HG03175 (cell line): ENCODE data around the gene UBE2L5.

Experiments used
- ATAC-seq: cut with Tn5 transposase; IDR thresholded peaks from one replicate; pipeline ENCODE4 v1.9.1; 2021; ENCODE audit warnings: mild to moderate bottlenecking, moderate library complexity; ENCODE audit not compliant: unreplicated experiment

Gene UBE2L5

GRCh38 chr13:30422054-30422839, at the start of gene UBE2L5:
Gene UBE2L5, plus strand, starts transcription at chr13:30422493. Its CDS starts 5,498 bp downstream, at chr13:30427991.
- ATAC-seq, result peak; percentile 79

- ATAC-seq, result no peak
Measured at GRCh38 chr13:30373727-30374126, 48.6 kb upstream of the UBE2L5 start.

GRCh38 chr13:30375265-30375835, 46.9 kb upstream of the UBE2L5 start:
- no peak for ATAC-seq

GRCh38 chr13:30376426-30377311, 45.6 kb upstream of the UBE2L5 start:
- peak; percentile 73 for ATAC-seq

- ATAC-seq, result no peak
Measured at GRCh38 chr13:30377312-30377685, 45.0 kb upstream of the UBE2L5 start.

GRCh38 chr13:30378191-30378590, 44.1 kb upstream of the UBE2L5 start:
- ATAC-seq, result no peak

GRCh38 chr13:30381049-30381448, 41.2 kb upstream of the UBE2L5 start:
- no peak for ATAC-seq

- no peak for ATAC-seq
Measured at GRCh38 chr13:30382836-30383525, 39.3 kb upstream of the UBE2L5 start.

GRCh38 chr13:30388406-30389283, 33.6 kb upstream of the UBE2L5 start:
- no peak for ATAC-seq

- ATAC-seq, result no peak
Measured at GRCh38 chr13:30391956-30392680, 30.2 kb upstream of the UBE2L5 start.

GRCh38 chr13:30392681-30393045, 29.6 kb upstream of the UBE2L5 start:
- ATAC-seq, result no peak

- peak; percentile 70 for ATAC-seq
Measured at GRCh38 chr13:30394751-30395191, 27.5 kb upstream of the UBE2L5 start.

GRCh38 chr13:30395192-30396158, 26.8 kb upstream of the UBE2L5 start:
- ATAC-seq, result peak; percentile 74

GRCh38 chr13:30396434-30397075, 25.7 kb upstream of the UBE2L5 start:
- ATAC-seq, result no peak

- no peak for ATAC-seq
Measured at GRCh38 chr13:30398601-30399072, 23.7 kb upstream of the UBE2L5 start.

GRCh38 chr13:30400376-30400775, 21.9 kb upstream of the UBE2L5 start:
- no peak for ATAC-seq

- ATAC-seq, result no peak
Measured at GRCh38 chr13:30401347-30401746, 20.9 kb upstream of the UBE2L5 start.

GRCh38 chr13:30403456-30403855, 18.8 kb upstream of the UBE2L5 start:
- ATAC-seq, result no peak
